PC-3 (cell line): ENCODE measurements around the gene DIAPH3. TPM values are rescaled to one million over a fixed set of nuclear protein-coding genes. Genes with fewer than 3 reads are reported as not detected.

Source experiments
- ATAC-seq: fragments of 200-7000 bp; cut with Tn5 transposase; 2 replicates; pipeline ENCODE4 v1.9.1; 2020; ENCODE audit warnings: mild to moderate bottlenecking, moderate library complexity
- BruUV-seq: library from RNA; stranded (reverse); fragments of 400-500 nt; replicated peaks from 2 replicates; lab custom pipeline; 2021; lab: Mats Ljungman, UMichigan
- CTCF ChIA-PET: fragments of 300-600 bp; sonication (Branson Sonifier 250); formaldehyde crosslinking; loops from one replicate; lab custom pipeline; 2022; ENCODE audit warnings: antibody characterized with exemption; lab: Charles Lee
- POLR2A ChIA-PET: fragments of 300-600 bp; sonication (Branson Sonifier 250); formaldehyde crosslinking; loops from one replicate; lab custom pipeline; 2022; ENCODE audit warnings: antibody characterized with exemption; ENCODE audit not compliant: unreplicated experiment; lab: Charles Lee
- DNase-seq: peaks from one replicate; pipeline ENCODE4 v3.0.0-alpha.2; 2015
- H2AFZ ChIP-seq: fragments of 300-600 bp; sonication (generic); 2 replicates; pipeline ENCODE4 v1.6.0; 2016; ENCODE audit warnings: antibody characterized with exemption, low read length
- H3F3A ChIP-seq: fragments of 300-600 bp; sonication (generic); one replicate; pipeline ENCODE4 v1.6.0; 2017; ENCODE audit warnings: antibody characterized with exemption, low read length, control low read depth, mild to moderate bottlenecking; ENCODE audit not compliant: unreplicated experiment
- H3K27ac ChIP-seq: fragments of 300-600 bp; sonication (generic); 2 replicates; pipeline ENCODE4 v1.5.1; 2016; ENCODE audit warnings: mild to moderate bottlenecking, low read length
- H3K27me3 ChIP-seq: fragments of 300-600 bp; sonication (generic); 2 replicates; pipeline ENCODE4 v1.6.1; 2016; ENCODE audit warnings: low read length, mixed read lengths
- H3K36me3 ChIP-seq: fragments of 300-600 bp; sonication (generic); 2 replicates; pipeline ENCODE4 v1.6.1; 2016; ENCODE audit warnings: low read depth, mixed run types, low read length, mixed read lengths
- H3K4me1 ChIP-seq: fragments of 300-600 bp; sonication (generic); 2 replicates; pipeline ENCODE4 v1.5.1; 2016; ENCODE audit warnings: low read length; ENCODE audit not compliant: insufficient read depth
- H3K4me2 ChIP-seq: fragments of 300-600 bp; sonication (generic); 2 replicates; pipeline ENCODE4 v1.6.0; 2016; ENCODE audit warnings: low read length
- H3K4me3 ChIP-seq: fragments of 300-600 bp; sonication (generic); 2 replicates; pipeline ENCODE4 v1.5.1; 2016; ENCODE audit warnings: mild to moderate bottlenecking, low read length, mixed read lengths
- H3K79me2 ChIP-seq: fragments of 300-600 bp; sonication (generic); 2 replicates; pipeline ENCODE4 v1.6.1; 2017; ENCODE audit warnings: low read length, mixed read lengths
- H3K9ac ChIP-seq: fragments of 300-600 bp; sonication (generic); 2 replicates; pipeline ENCODE4 v1.6.0; 2016; ENCODE audit warnings: mild to moderate bottlenecking, low read length
- H3K9me2 ChIP-seq: fragments of 300-600 bp; sonication (generic); replicated peaks from 2 replicates; pipeline ENCODE4 v1.6.1; 2016; ENCODE audit warnings: mixed run types, low read length, mixed read lengths
- H3K9me3 ChIP-seq: fragments of 300-600 bp; sonication (generic); 2 replicates; pipeline ENCODE4 v1.6.1; 2016; ENCODE audit warnings: low read length, mixed read lengths
- H4K20me1 ChIP-seq: fragments of 300-600 bp; sonication (generic); 2 replicates; pipeline ENCODE4 v1.6.1; 2016; ENCODE audit warnings: low read length, mixed read lengths
- EZH2 ChIP-seq: fragments of 300-600 bp; sonication (generic); IDR thresholded peaks from one replicate; pipeline ENCODE4 v1.6.1; 2017; ENCODE audit warnings: antibody characterized with exemption, mild to moderate bottlenecking, low read length; ENCODE audit not compliant: unreplicated experiment
- EZH2phosphoT487 ChIP-seq: fragments of 300-600 bp; sonication (generic); IDR thresholded peaks from 2 replicates; pipeline ENCODE4 v1.6.1; 2018; ENCODE audit warnings: mild to moderate bottlenecking, antibody characterized with exemption, low read length, borderline replicate concordance
- intact Hi-C: fragments of 100-400 bp; cut with micrococcal nuclease; formaldehyde crosslinking; loops from 2 replicates; pipeline ENCODE4 v1.9.0; 2023
- total RNA-seq: library from RNA; depleted of rRNA; stranded (reverse); fragments of >200 nt; gene quantifications from 2 replicates; pipeline ENCODE4 v1.2.3, GENCODE V29; 2014
- TF ChIP-seq, protein P1 (sequence below): fragments of 300-600 bp; sonication (generic); conservative IDR thresholded peaks from 2 replicates; pipeline ENCODE4 v1.5.1; 2017; ENCODE audit warnings: antibody characterized with exemption, low read depth, mild to moderate bottlenecking, low read length

DIAPH3 gene
- total RNA-seq, 1 experiment from 2014 or later, result 7.6 TPM

DNA sequence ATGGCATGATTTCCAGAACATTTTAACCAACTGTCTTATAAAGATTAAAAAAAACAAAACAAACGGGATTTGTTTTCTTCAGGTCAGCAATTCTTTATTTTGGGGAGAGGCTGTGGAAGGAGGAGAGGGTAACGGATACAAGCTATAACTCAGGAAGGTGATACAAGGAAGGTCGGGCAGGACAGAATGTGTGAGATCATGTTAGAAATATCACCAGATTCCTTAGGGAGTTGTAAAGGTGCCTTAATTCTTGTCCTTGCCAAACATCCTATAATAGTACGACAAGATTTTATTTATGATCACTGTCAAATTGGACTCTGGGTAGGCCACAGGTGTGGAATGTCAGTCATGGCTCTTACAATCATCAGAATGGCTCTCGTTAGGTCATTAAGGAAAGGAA lies 503.1 kb downstream of the DIAPH3 start:
- CTCF ChIA-PET, result no interaction called here

DNA sequence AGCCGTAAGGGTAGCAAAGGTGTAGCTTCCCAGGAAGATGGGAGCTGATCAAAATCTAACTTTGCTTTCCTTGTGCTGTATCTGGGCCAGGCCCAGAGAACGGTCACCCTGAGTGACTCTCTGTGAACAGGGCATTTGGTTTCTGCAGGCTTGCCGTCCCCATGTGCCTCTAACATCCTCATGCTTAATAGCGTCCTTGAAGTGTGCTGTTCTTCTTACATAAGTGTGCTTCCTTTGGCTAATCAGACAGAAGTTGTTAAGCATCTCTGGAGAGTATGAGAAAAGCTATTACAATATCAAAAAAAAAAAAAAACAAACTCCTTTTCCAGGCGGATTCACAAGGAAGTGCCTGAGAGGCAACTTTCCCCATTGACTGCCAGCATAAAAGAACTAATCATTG lies 503.7 kb downstream of the DIAPH3 start:
- no peaks in the 10 kb centered on the region for H3K36me3 ChIP-seq
- no peaks in the 10 kb centered on the region for H3K4me1 ChIP-seq
- no peaks in the 10 kb centered on the region for H3K9me3 ChIP-seq
- CTCF ChIA-PET, result no interaction called here
- H3F3A ChIP-seq, result no peaks in the 10 kb centered on the region
- intact Hi-C loops, result no loop called here
- POLR2A ChIA-PET, result no interaction called here
- H3K9ac ChIP-seq, result no peak overlapping the region
- no peaks in the 10 kb centered on the region for H3K9me2 ChIP-seq
- no peak overlapping the region for H3K4me3 ChIP-seq
- no peaks in the 10 kb centered on the region for H3K79me2 ChIP-seq
- ATAC-seq (no peak), DNase-seq (no peak)
- H4K20me1 ChIP-seq, result no peaks in the 10 kb centered on the region
- H3K27me3 ChIP-seq, result no peaks in the 10 kb centered on the region
- TF ChIP-seq EZH2 (no peak), EZH2phosphoT487 (no peak)
- TF ChIP-seq, protein P1, sequence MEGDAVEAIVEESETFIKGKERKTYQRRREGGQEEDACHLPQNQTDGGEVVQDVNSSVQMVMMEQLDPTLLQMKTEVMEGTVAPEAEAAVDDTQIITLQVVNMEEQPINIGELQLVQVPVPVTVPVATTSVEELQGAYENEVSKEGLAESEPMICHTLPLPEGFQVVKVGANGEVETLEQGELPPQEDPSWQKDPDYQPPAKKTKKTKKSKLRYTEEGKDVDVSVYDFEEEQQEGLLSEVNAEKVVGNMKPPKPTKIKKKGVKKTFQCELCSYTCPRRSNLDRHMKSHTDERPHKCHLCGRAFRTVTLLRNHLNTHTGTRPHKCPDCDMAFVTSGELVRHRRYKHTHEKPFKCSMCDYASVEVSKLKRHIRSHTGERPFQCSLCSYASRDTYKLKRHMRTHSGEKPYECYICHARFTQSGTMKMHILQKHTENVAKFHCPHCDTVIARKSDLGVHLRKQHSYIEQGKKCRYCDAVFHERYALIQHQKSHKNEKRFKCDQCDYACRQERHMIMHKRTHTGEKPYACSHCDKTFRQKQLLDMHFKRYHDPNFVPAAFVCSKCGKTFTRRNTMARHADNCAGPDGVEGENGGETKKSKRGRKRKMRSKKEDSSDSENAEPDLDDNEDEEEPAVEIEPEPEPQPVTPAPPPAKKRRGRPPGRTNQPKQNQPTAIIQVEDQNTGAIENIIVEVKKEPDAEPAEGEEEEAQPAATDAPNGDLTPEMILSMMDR, result no peak
- no peak overlapping the region for H2AFZ ChIP-seq
- no peak overlapping the region for H3K4me2 ChIP-seq
- no peak overlapping the region for H3K27ac ChIP-seq
- BruUV-seq, result no TSS peak

More for the DNA sequence above, 503.1 kb downstream of the DIAPH3 start:
- BruUV-seq, result no TSS peak
- H3K4me1 ChIP-seq, result no peaks in the 10 kb centered on the region
- TF ChIP-seq EZH2phosphoT487 (no peak), EZH2 (no peak)
- TF ChIP-seq, protein P1, result no peak
- no peak overlapping the region for H3K4me3 ChIP-seq
- H3K36me3 ChIP-seq, result no peaks in the 10 kb centered on the region
- no peaks in the 10 kb centered on the region for H3K27me3 ChIP-seq
- H4K20me1 ChIP-seq, result no peaks in the 10 kb centered on the region
- no peak overlapping the region for H3K27ac ChIP-seq
- no peak for ATAC-seq
- H3K9me2 ChIP-seq, result no peaks in the 10 kb centered on the region
- no peak overlapping the region for H3K4me2 ChIP-seq
- H3K79me2 ChIP-seq, result no peaks in the 10 kb centered on the region
- H3F3A ChIP-seq, result no peaks in the 10 kb centered on the region
- no peak overlapping the region for H3K9ac ChIP-seq
- H3K9me3 ChIP-seq, result no peaks in the 10 kb centered on the region
- no peak overlapping the region for H2AFZ ChIP-seq
- POLR2A ChIA-PET, result no interaction called here
- no peak for DNase-seq
- intact Hi-C loops, result no loop called here

DNA sequence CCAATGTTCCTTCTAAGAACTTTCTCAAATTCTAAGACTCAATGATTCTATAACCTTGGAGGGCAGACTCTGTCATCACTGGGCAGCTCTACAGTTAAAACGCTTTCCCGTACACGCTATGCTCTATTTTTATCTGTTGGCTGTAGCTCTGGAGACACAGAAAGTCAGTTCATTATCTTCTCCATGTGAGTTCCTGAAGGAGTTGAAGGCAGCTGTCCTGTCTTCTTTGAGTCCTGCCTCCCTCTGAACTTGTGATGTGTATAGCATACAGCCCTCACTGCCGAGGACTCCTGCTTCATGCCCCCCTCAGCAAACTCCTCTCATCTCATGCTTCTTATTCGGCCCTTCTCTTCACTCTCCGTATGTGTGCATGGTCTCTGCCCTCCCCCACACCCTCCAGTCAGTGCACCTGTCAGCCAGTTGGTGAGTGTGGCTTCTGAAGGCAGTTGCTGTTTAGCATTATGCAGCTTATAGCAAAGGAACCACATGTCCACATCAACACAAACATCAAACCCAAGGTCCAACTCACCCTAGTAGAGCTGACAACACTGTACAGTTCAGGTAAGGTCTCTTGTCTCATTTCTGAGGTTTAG lies 504.9 kb downstream of the DIAPH3 start:
- Histone ChIP-seq H3K27me3 (no peaks in the 10 kb centered on the region), H3K79me2 (no peaks in the 10 kb centered on the region), H3K36me3 (no peaks in the 10 kb centered on the region), H3K4me2 (no peak overlapping the region), H2AFZ (no peak overlapping the region), H3K4me3 (no peak overlapping the region), H3K4me1 (no peaks in the 10 kb centered on the region), H3K9me2 (no peaks in the 10 kb centered on the region), H3K27ac (no peak overlapping the region), H3F3A (no peaks in the 10 kb centered on the region), H3K9ac (no peak overlapping the region), H4K20me1 (no peaks in the 10 kb centered on the region), H3K9me3 (no peaks in the 10 kb centered on the region)
- no peak for TF ChIP-seq EZH2
- no peak for TF ChIP-seq EZH2phosphoT487
- TF ChIP-seq, protein P1, result no peak
- ChIA-PET CTCF (no interaction called here), POLR2A (no interaction called here)
- no peak for ATAC-seq
- intact Hi-C loops, result no loop called here
- no peak for DNase-seq
- BruUV-seq, result no TSS peak
